Hepatocyte (in vitro differentiated cells): ENCODE data around the gene GPBAR1. TPM values are rescaled to one million over a fixed set of nuclear protein-coding genes. Genes with fewer than 3 reads are reported as not detected.

Experiments
- DNase-seq: peaks from one replicate; pipeline ENCODE4 v3.0.0-alpha.2; 2016; ENCODE audit warnings: low spot score
- H2AFZ ChIP-seq: fragments of 200-600 bp; sonication (generic); 2 replicates; pipeline ENCODE4 v1.6.0; 2016; ENCODE audit warnings: antibody characterized with exemption, mild to moderate bottlenecking
- H3K27ac ChIP-seq: fragments of 200-600 bp; sonication (generic); 2 replicates; pipeline ENCODE4 v1.5.1; 2016; ENCODE audit warnings: mild to moderate bottlenecking
- H3K27me3 ChIP-seq: fragments of 200-600 bp; sonication (generic); 2 replicates; pipeline ENCODE4 v1.6.1; 2016
- H3K36me3 ChIP-seq: fragments of 200-600 bp; sonication (generic); replicated peaks from 2 replicates; pipeline ENCODE4 v1.5.1; 2016; ENCODE audit warnings: low read depth; ENCODE audit not compliant: insufficient read depth
- H3K4me1 ChIP-seq: fragments of 200-600 bp; sonication (generic); 2 replicates; pipeline ENCODE4 v1.5.1; 2016; ENCODE audit warnings: mild to moderate bottlenecking, moderate library complexity; ENCODE audit not compliant: insufficient read depth
- H3K4me2 ChIP-seq: fragments of 200-600 bp; sonication (generic); 2 replicates; pipeline ENCODE4 v1.6.0; 2016
- H3K4me3 ChIP-seq: fragments of 200-600 bp; sonication (generic); 2 replicates; pipeline ENCODE4 v1.5.1; 2016; ENCODE audit warnings: mild to moderate bottlenecking
- H3K79me2 ChIP-seq: fragments of 200-600 bp; sonication (generic); 2 replicates; pipeline ENCODE4 v1.6.0; 2017; ENCODE audit warnings: mild to moderate bottlenecking
- H3K9me2 ChIP-seq: fragments of 200-600 bp; sonication (generic); replicated peaks from 2 replicates; pipeline ENCODE4 v1.6.0; 2017; ENCODE audit warnings: mild to moderate bottlenecking; ENCODE audit not compliant: insufficient read depth
- H3K9me3 ChIP-seq: fragments of 200-600 bp; sonication (generic); 2 replicates; pipeline ENCODE4 v1.5.1; 2016; ENCODE audit warnings: low read depth, mild to moderate bottlenecking
- H4K20me1 ChIP-seq: fragments of 200-600 bp; sonication (generic); 2 replicates; pipeline ENCODE4 v1.6.0; 2016; ENCODE audit warnings: mild to moderate bottlenecking; ENCODE audit not compliant: insufficient read depth, poor library complexity, severe bottlenecking
- CTCF ChIP-seq: fragments of 200-600 bp; sonication (generic); IDR thresholded peaks from 2 replicates; pipeline ENCODE4 v1.5.1; 2016; ENCODE audit warnings: antibody characterized with exemption, mild to moderate bottlenecking; ENCODE audit not compliant: poor library complexity
- EZH2 ChIP-seq: fragments of 200-600 bp; sonication (generic); IDR thresholded peaks from 2 replicates; pipeline ENCODE4 v1.6.1; 2016; ENCODE audit warnings: antibody characterized with exemption, mild to moderate bottlenecking, borderline replicate concordance
- EZH2phosphoT487 ChIP-seq: fragments of 200-600 bp; sonication (generic); IDR thresholded peaks from one replicate; pipeline ENCODE4 v1.6.1; 2018; ENCODE audit warnings: antibody characterized with exemption, mild to moderate bottlenecking, low read depth, moderate library complexity; ENCODE audit not compliant: unreplicated experiment, severe bottlenecking
- WGBS: methylation state at CpG from one replicate; pipeline ENCODE4 v1.1.6; 2016; ENCODE audit warnings: low lambda C conversion rate; ENCODE audit errors: missing lambda C conversion rate; 5-methylcytosine and 5-hydroxymethylcytosine counted together
- polyA plus RNA-seq: library from polyadenylated mRNA; unstranded; fragments of >200 nt; fragmentation: Nextera tagmentation; extraction: Ambion mirVana; gene quantifications from 2 replicates; pipeline ENCODE4 v1.2.1, GENCODE V29; 2016
- total RNA-seq: library from RNA; depleted of rRNA; stranded (reverse); fragments of >200 nt; gene quantifications from 2 replicates; pipeline ENCODE4 v1.2.3, GENCODE V29; 2014

GPBAR1 gene
- total and polyA plus RNA-seq, 2 experiments from 2014 or later, result 6.1 to 23.4 TPM

GRCh38 chr2:218305383-218305782, 44.6 kb downstream of the GPBAR1 start:
- H4K20me1 ChIP-seq, result no peaks in the 10 kb centered on the region
- no peaks in the 10 kb centered on the region for H3K9me2 ChIP-seq
- no peak overlapping the region for H3K27ac ChIP-seq
- H3K36me3 ChIP-seq, result no peaks in the 10 kb centered on the region
- H3K9me3 ChIP-seq, result no peaks in the 10 kb centered on the region
- no peak overlapping the region for H3K4me3 ChIP-seq
- H3K27me3 ChIP-seq, result no peaks in the 10 kb centered on the region
- no peak for DNase-seq
- no peaks in the 10 kb centered on the region for H3K79me2 ChIP-seq
- no peak overlapping the region for H2AFZ ChIP-seq
- TF ChIP-seq EZH2phosphoT487 (no peak), CTCF (no peak), EZH2 (no peak)
- no peak overlapping the region for H3K4me2 ChIP-seq
- 83% methylated on average over 5 of the region's 5 CpGs for WGBS
- peaks cover 6% of the 10 kb centered on the region for H3K4me1 ChIP-seq

GRCh38 chr2:218306184-218306920, 45.5 kb downstream of the GPBAR1 start:
- Histone ChIP-seq H3K9me2 (no peaks in the 10 kb centered on the region), H3K79me2 (no peaks in the 10 kb centered on the region), H3K36me3 (no peaks in the 10 kb centered on the region), H3K27ac (no peak overlapping the region), H3K4me2 (no peak overlapping the region), H3K4me3 (no peak overlapping the region), H3K4me1 (peaks cover 15% of the 10 kb centered on the region), H3K9me3 (no peaks in the 10 kb centered on the region), H2AFZ (no peak overlapping the region), H3K27me3 (no peaks in the 10 kb centered on the region), H4K20me1 (no peaks in the 10 kb centered on the region)
- 76% methylated on average over 9 of the region's 9 CpGs for WGBS
- DNase-seq, result no peak
- no peak for TF ChIP-seq EZH2phosphoT487
- no peak for TF ChIP-seq EZH2
- TF ChIP-seq CTCF, result no peak

- H3K9me3 ChIP-seq, result no peaks in the 10 kb centered on the region
- H3K4me3 ChIP-seq, result no peak overlapping the region
- H3K27me3 ChIP-seq, result no peaks in the 10 kb centered on the region
- H4K20me1 ChIP-seq, result no peaks in the 10 kb centered on the region
- no peak for DNase-seq
- no peak overlapping the region for H3K4me2 ChIP-seq
- H3K79me2 ChIP-seq, result no peaks in the 10 kb centered on the region
- H3K27ac ChIP-seq, result no peak overlapping the region
- 86% methylated on average over 6 of the region's 6 CpGs for WGBS
- TF ChIP-seq CTCF (no peak), EZH2 (no peak), EZH2phosphoT487 (no peak)
- H3K9me2 ChIP-seq, result no peaks in the 10 kb centered on the region
- no peak overlapping the region for H2AFZ ChIP-seq
- no peaks in the 10 kb centered on the region for H3K36me3 ChIP-seq
- H3K4me1 ChIP-seq, result peaks cover 23% of the 10 kb centered on the region
Measured at GRCh38 chr2:218307415-218308090, 46.7 kb downstream of the GPBAR1 start.
